ENCODE data around the gene ANKRD33. TPM values are rescaled to one million over a fixed set of nuclear protein-coding genes. Genes with fewer than 3 reads are reported as not detected.

The ANKRD33 gene
- total RNA-seq, 4 donors from 2014 or later, result not detected

DNA sequence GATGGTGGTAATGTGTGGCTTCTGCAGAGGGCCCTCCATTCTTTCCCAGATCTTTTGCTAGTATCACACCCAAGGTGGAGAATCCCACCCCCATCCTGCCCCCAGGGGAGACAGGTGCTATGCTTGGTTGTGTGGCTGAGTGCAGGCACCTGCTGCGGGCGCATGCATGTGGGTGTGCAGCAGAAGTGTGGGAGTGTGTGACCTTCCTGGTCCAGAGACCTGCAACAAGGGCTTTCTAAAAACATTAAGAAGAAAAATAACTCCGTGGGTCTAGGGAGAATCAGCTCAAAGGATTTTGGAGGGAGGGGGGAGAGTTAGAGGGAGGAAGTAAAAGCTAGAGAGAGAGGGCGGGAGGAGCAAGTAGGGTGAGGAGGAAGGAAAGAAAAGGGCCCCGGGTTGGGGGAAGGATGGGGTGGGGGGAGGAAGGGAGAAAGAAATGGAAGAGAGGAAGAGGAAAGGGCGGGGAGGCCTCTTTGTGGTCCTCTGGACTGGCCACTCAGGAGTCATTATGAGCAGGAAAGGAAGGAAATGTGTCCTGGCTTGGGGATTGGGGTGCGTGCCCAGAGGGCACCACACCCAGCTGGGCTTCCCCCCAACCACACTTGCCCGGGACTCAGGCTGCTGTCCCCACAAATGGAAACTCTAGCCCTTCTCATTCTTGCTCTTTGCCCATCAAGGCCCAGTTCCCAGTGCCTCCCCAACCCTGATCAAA, 36.3 kb upstream of the ANKRD33 start:
- Histone ChIP-seq H3K4me1 (peaks cover 14 to 36% of the 10 kb centered on the region in 2 donors), H3K36me3 (no peaks in the 10 kb centered on the region), H3K4me3 (replicated peaks in 1 of 3) (no peak overlapping the region), H3K9me3 (no peaks in the 10 kb centered on the region), H3K27ac (no peak overlapping the region), H3K27me3 (peaks cover 1% of the 10 kb centered on the region)
- TF ChIP-seq, protein P1, sequence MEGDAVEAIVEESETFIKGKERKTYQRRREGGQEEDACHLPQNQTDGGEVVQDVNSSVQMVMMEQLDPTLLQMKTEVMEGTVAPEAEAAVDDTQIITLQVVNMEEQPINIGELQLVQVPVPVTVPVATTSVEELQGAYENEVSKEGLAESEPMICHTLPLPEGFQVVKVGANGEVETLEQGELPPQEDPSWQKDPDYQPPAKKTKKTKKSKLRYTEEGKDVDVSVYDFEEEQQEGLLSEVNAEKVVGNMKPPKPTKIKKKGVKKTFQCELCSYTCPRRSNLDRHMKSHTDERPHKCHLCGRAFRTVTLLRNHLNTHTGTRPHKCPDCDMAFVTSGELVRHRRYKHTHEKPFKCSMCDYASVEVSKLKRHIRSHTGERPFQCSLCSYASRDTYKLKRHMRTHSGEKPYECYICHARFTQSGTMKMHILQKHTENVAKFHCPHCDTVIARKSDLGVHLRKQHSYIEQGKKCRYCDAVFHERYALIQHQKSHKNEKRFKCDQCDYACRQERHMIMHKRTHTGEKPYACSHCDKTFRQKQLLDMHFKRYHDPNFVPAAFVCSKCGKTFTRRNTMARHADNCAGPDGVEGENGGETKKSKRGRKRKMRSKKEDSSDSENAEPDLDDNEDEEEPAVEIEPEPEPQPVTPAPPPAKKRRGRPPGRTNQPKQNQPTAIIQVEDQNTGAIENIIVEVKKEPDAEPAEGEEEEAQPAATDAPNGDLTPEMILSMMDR (IDR thresholded peaks at IDR 0.05), result no peak
- no peak for TF ChIP-seq POLR2A (IDR thresholded peaks at IDR 0.05)
- no peak for DNase-seq
- intact Hi-C loops (cut with DNase I), result no loop called here
- WGBS, 2 donors, result 49 to 64% methylated on average over 8 of the region's 8 CpGs

DNA sequence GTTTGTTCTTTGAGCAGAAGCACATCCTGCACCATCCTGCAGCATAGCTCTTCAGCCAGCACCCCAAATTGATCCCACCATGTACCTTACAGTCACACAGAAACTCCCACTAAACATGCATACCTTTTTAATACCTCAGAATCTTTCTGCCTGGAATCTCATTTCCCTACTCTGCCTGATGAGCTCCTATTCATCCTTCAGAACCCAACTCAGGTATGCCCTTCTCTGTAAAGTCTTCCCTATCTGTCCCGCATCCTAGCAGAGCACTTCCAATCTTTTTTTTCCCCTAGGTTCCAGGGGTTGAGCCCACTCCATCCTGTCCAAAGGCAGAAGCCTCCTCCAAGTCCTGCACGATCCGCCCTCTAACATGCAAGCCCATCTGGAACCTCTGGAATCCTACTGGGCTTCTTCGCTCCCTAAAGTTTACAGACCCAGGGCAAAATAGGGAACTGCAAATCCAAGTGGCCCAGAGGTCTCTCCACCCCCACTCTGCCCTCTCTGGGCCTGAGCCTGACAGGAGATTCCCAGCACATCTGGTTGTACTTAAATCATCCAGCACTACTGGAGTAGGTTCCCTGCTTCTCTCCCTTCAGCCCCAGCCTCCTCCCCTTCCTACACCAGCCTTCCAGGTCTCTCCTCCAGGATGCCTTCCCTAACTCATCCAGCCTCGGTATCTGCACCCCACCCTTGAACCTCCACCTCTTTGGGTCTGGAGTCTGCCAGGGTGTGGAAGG, 35.3 kb upstream of the ANKRD33 start:
- peaks cover 7 to 26% of the 10 kb centered on the region in 2 donors for H3K4me1 ChIP-seq
- no peak overlapping the region for H3K27ac ChIP-seq

DNA sequence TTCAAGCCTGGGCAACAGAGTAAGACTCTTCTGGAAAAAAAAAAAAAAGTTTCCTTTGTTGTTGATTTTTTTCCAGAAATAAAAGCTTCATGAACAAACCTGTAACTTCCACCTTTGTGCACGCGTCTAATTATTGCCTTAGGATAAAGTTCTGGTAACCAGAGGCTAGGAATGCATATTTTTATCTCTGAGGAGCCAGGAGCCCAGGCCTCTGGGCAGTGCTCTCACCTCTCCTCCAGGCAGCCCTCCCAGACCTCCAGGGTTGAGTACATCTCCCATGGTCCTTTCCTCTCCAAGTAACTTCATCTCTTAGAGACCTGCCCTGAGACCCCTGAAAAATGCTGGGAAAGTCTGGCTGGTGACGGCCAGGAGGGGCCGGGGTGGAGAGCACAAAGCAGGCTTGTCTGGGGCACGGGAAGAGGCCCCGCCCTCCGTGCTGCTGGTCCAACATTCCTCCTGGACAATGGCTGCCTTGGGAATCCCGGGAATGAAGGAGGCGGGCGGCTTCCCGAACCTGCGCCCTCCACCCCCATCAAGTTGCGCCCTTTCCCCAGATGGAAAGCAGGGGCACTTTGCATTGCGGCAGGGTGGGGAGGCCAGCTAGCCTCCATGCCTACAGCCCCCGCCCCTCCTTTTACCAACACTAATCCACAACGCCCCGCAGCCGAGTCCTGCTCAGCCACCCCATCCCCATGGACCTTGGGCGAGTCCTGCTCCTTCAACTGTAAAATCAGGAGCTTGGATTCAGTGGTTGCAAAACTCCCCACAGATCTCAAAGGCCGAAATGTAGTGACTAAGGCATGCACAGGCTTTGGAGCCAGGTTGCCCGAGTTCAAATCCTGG, 32.1 kb upstream of the ANKRD33 start:
- Histone ChIP-seq H3K4me1 (peaks cover 0 to 10% of the 10 kb centered on the region in 2 donors), H3K9me3 (no peaks in the 10 kb centered on the region), H3K27me3 (no peaks in the 10 kb centered on the region), H3K4me3 (replicated peaks in 1 of 3) (no peak overlapping the region), H3K27ac (no peak overlapping the region), H3K36me3 (no peaks in the 10 kb centered on the region)
- intact Hi-C loops (cut with DNase I), result no loop called here
- WGBS, 2 donors, result 33 to 36% methylated on average over 6 to 20 of the region's 21 CpGs
- TF ChIP-seq, protein P1 (IDR thresholded peaks at IDR 0.05), result no peak
- no peak for TF ChIP-seq POLR2A (IDR thresholded peaks at IDR 0.05)
- DNase-seq, result no peak

More for the DNA sequence above, 35.3 kb upstream of the ANKRD33 start:
- TF ChIP-seq, protein P1 (IDR thresholded peaks at IDR 0.05), result no peak
- TF ChIP-seq POLR2A (IDR thresholded peaks at IDR 0.05), result no peak
- no peak overlapping the region for H3K4me3 ChIP-seq (replicated peaks in 1 of 3)
- no peaks in the 10 kb centered on the region for H3K27me3 ChIP-seq
- WGBS, 2 donors, result 80 to 93% methylated on average over 5 of the region's 5 CpGs
- intact Hi-C loops (cut with DNase I), result no loop called here
- H3K9me3 ChIP-seq, result no peaks in the 10 kb centered on the region
- DNase-seq, result no peak
- H3K36me3 ChIP-seq, result no peaks in the 10 kb centered on the region

DNA sequence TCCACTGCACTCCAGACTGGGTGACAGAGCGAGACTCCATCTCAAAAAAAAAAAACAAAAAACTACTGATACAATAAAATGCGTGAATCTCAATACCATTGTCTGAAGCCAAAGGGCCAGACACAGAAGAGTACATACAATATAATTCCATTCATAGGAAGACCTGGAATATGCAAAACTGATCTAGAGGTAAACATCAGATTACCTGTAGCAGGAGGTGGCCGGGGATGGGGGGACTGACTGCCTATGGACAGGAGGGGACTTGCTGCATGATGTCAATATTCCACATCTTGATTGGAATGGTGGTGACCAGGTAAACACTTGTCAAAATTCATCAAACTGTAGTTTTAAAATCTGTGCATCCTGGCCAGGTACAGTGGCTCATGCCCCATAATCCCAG, 26.9 kb upstream of the ANKRD33 start:
- H3K9me3 ChIP-seq, result no peaks in the 10 kb centered on the region
- no peaks in the 10 kb centered on the region for H3K36me3 ChIP-seq
- no peak overlapping the region for H3K27ac ChIP-seq
- peaks cover 8% of the 10 kb centered on the region for H3K27me3 ChIP-seq
- no peak overlapping the region for H3K4me3 ChIP-seq (replicated peaks in 1 of 3)
- 87 to 95% methylated on average over 3 of the region's 3 CpGs for whole genome bisulfite sequencing, 2 donors
- TF ChIP-seq, protein P1 (IDR thresholded peaks at IDR 0.05), result no peak
- no peak for TF ChIP-seq POLR2A (IDR thresholded peaks at IDR 0.05)
- DNase-seq, result no peak
- peaks cover 8 to 13% of the 10 kb centered on the region in 2 donors for H3K4me1 ChIP-seq
- intact Hi-C loops (cut with DNase I), result no loop called here

Measured in thyroid gland (tissue), 4 donors.